ENCODE results near the gene TMEM37.

The TMEM37 gene

DNA sequence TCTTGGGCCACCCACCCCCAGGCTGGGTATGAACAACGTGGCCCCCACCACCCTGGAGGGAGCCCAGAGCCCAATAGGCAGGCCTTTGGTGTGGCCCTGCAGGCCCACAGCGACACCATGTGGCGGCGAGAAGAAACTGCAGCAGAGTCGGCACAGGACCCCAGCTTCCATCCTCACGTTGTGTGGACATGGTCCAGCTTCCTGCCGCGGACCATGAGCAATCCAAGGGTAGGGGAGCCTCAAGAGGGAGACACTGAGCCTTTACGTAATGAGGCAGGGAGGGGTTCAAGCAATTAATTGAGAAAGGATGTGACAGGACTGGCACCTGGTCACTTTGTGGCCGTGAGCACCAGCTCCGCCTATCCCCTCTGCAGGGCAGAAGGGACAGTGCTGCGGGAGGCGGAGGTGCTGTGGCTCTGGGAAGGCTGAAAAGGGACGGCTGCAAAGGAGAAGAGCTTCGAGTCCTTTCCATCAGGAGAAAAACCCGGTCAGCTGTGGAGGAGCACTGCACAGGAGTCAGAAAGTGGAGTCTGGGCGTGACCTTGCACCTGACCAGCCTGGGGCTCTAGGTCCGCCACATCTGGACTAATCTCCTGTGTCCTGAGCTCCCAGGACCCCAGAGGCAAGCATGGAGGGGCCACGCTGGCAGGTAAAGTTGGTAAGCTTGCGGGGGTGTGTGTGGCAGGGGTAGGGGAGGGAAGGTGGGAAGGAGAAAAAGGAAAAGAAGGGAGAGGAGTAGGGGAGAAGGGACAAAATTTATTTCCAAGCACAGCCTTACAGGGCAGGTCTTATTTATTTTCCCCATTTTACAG lies 44.9 kb downstream of the TMEM37 start:
- Histone ChIP-seq H3K9ac (ENCODE audit: low read length in 5 of 5) (no peak overlapping the region), H3K36me3 (ENCODE audit: control insufficient read depth in 5 of 5, insufficient read depth in 5 of 5, low read length in 5 of 5) (no peaks in the 10 kb centered on the region), H3K27ac (ENCODE audit: low read depth, low read length) (no peak overlapping the region), H3K4me3 (ENCODE audit: low read depth in 1 of 5, low read length in 5 of 5) (peak overlapping the region in 1 of 5 donors; percentile 31), H3K27me3 (ENCODE audit: control insufficient read depth in 5 of 5, insufficient read depth in 4 of 5, low read length in 5 of 5) (peaks cover 0 to 2% (median 0%) of the 10 kb centered on the region in 5 donors), H3K9me3 (ENCODE audit: control insufficient read depth in 5 of 5, low read length in 5 of 5) (no peaks in the 10 kb centered on the region), H3K4me1 (ENCODE audit: control insufficient read depth in 5 of 5, insufficient read depth in 5 of 5, low read length in 5 of 5) (peaks cover 0 to 15% (median 11%) of the 10 kb centered on the region in 5 donors)

DNA sequence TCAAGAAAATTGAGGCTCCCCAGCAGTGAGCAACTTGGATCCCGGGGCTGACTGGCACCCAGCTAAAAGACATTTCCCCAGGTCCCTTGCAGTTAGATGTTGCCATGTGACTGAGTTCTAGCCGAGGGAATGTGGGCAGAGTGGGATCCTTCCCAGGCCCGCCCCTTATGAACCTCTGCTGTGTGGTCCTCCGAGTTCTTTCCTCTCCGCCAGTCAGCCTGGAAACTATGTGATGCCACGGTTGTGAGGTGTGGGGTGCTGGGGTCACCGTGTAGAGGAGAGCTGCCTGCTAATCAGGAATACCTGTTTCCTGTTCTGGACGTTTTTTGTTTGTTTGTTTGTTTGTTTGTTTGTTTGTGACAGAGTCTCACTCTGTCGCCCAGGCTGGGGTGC lies 45.5 kb downstream of the TMEM37 start:
- Histone ChIP-seq H3K9me3 (ENCODE audit: control insufficient read depth in 5 of 5, low read length in 5 of 5) (no peaks in the 10 kb centered on the region), H3K27me3 (ENCODE audit: control insufficient read depth in 5 of 5, insufficient read depth in 4 of 5, low read length in 5 of 5) (peaks cover 0 to 2% (median 0%) of the 10 kb centered on the region in 5 donors), H3K4me1 (ENCODE audit: control insufficient read depth in 5 of 5, insufficient read depth in 5 of 5, low read length in 5 of 5) (peaks cover 0 to 19% (median 16%) of the 10 kb centered on the region in 5 donors), H3K4me3 (ENCODE audit: low read depth in 1 of 5, low read length in 5 of 5) (no peak overlapping the region), H3K36me3 (ENCODE audit: control insufficient read depth in 5 of 5, insufficient read depth in 5 of 5, low read length in 5 of 5) (no peaks in the 10 kb centered on the region), H3K9ac (ENCODE audit: low read length in 5 of 5) (no peak overlapping the region), H3K27ac (ENCODE audit: low read depth, low read length) (no peak overlapping the region)

DNA sequence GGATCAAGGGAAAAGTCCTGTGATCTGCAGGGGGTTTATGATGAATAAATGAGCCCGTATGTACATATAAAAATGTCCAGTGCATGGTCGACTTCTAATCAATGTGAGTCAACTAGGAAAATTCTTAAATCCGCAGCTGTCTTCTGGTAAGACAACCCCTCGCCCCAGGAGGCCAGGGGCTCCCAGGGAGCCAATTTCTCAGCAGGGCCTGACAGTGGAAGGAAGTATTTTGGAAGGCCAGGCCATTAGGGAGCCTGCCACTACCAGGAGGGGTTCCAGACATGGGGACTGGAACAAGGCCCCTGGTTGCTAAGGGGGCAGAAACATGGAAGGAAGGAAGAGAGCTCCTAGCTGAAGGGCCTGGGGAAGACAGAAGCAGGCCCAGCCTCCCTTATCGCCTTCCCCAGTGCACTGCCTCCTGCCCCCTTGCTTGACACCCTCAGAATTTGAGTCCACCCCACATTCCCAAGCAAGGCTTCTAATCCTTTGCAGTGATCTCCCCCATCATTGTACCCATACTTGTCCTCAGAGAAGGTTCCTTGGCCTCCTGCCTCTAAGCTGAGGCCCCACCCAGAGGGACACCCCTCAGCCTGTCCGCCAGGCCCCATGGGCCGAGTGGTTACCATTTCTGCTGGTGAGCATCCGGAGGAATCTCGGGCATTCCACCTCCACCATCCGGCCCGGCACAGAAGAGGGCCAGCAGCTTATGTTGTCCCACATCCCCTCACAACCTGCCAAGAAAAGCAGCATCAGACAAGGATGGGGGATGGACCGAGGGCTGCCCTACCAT lies 46.7 kb downstream of the TMEM37 start:
- no peaks in the 10 kb centered on the region for H3K36me3 ChIP-seq (ENCODE audit: control insufficient read depth in 5 of 5, insufficient read depth in 5 of 5, low read length in 5 of 5)

DNA sequence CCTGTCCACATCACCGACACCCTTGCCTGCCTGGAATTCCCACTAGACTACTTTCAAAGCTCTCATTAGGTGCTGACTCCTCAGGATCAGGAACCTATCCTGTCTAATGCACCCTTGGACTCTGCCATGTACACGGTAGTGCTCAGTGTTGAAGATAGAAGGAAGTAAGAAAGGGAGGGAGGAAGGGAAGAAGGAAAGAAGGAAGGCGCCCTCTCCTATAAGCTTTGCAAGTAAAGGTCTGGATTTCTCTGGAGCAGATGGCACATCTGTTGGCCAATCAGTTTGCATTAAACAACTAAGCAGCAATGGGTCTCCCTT lies 47.3 kb downstream of the TMEM37 start:
- Histone ChIP-seq H3K4me1 (ENCODE audit: control insufficient read depth in 5 of 5, insufficient read depth in 5 of 5, low read length in 5 of 5) (peaks cover 0 to 36% (median 31%) of the 10 kb centered on the region in 5 donors), H3K36me3 (ENCODE audit: control insufficient read depth in 5 of 5, insufficient read depth in 5 of 5, low read length in 5 of 5) (no peaks in the 10 kb centered on the region), H3K27me3 (ENCODE audit: control insufficient read depth in 5 of 5, insufficient read depth in 4 of 5, low read length in 5 of 5) (peaks cover 0 to 2% (median 0%) of the 10 kb centered on the region in 5 donors), H3K4me3 (ENCODE audit: low read depth in 1 of 5, low read length in 5 of 5) (no peak overlapping the region), H3K9ac (ENCODE audit: low read length in 5 of 5) (no peak overlapping the region), H3K27ac (ENCODE audit: low read depth, low read length) (no peak overlapping the region), H3K9me3 (ENCODE audit: control insufficient read depth in 5 of 5, low read length in 5 of 5) (no peaks in the 10 kb centered on the region)

More for the DNA sequence above, 46.7 kb downstream of the TMEM37 start:
- H3K4me3 ChIP-seq (ENCODE audit: low read depth in 1 of 5, low read length in 5 of 5): no peak overlapping the region
- no peaks in the 10 kb centered on the region for H3K9me3 ChIP-seq (ENCODE audit: control insufficient read depth in 5 of 5, low read length in 5 of 5)
- H3K9ac ChIP-seq (ENCODE audit: low read length in 5 of 5): no peak overlapping the region
- H3K27ac ChIP-seq (ENCODE audit: low read depth, low read length): no peak overlapping the region
- H3K4me1 ChIP-seq (ENCODE audit: control insufficient read depth in 5 of 5, insufficient read depth in 5 of 5, low read length in 5 of 5): peaks cover 0 to 30% (median 25%) of the 10 kb centered on the region in 5 donors
- peaks cover 0 to 2% (median 0%) of the 10 kb centered on the region in 5 donors for H3K27me3 ChIP-seq (ENCODE audit: control insufficient read depth in 5 of 5, insufficient read depth in 4 of 5, low read length in 5 of 5)

DNA sequence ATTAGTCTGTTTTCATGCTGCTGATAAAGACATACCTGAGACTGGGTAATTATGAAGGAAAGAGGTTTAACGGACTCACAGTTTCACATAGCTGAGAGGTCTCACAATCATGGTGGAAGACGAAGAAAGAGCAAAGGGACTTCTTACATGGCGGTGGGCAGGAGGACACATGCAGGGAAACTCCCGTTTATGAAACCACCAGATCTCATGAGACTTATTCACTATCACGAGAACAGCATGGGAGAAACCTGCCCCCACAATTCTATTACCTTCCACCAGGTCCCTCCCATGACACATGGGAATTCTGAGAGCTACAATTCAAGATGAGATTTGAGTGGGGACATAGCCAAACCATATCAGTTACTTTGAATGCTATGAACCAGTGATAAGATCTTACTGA lies 48.5 kb downstream of the TMEM37 start:
- H3K9me3 ChIP-seq (ENCODE audit: control insufficient read depth in 5 of 5, low read length in 5 of 5): no peaks in the 10 kb centered on the region
- no peak overlapping the region for H3K27ac ChIP-seq (ENCODE audit: low read depth, low read length)
- peaks cover 0 to 2% (median 0%) of the 10 kb centered on the region in 5 donors for H3K27me3 ChIP-seq (ENCODE audit: control insufficient read depth in 5 of 5, insufficient read depth in 4 of 5, low read length in 5 of 5)
- no peak overlapping the region for H3K4me3 ChIP-seq (ENCODE audit: low read depth in 1 of 5, low read length in 5 of 5)
- peaks cover 0 to 43% (median 40%) of the 10 kb centered on the region in 5 donors for H3K4me1 ChIP-seq (ENCODE audit: control insufficient read depth in 5 of 5, insufficient read depth in 5 of 5, low read length in 5 of 5)
- H3K9ac ChIP-seq (ENCODE audit: low read length in 5 of 5): no peak overlapping the region
- no peaks in the 10 kb centered on the region for H3K36me3 ChIP-seq (ENCODE audit: control insufficient read depth in 5 of 5, insufficient read depth in 5 of 5, low read length in 5 of 5)

DNA sequence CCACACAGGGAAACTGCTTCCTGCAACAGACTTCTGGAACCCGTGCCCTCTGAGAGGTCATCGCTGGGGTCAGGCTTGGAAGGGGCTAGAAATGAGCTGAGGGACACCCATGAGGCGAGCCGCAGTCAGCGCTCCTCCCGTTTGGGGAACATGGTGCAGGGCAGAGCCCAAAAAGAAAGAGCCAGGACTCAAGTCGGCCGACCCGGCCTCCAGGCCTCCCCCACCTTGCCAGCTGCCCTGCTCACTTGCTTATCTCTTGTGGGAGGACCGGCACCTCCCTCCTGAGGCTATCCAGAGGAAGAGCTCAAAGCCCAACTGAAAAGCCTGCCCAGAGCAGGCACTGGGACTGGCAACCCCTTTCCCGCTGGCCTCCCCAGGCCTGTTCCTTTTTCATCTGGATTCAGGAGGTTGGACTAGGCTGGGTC lies 49.1 kb downstream of the TMEM37 start:
- no peaks in the 10 kb centered on the region for H3K36me3 ChIP-seq (ENCODE audit: control insufficient read depth in 5 of 5, insufficient read depth in 5 of 5, low read length in 5 of 5)

DNA sequence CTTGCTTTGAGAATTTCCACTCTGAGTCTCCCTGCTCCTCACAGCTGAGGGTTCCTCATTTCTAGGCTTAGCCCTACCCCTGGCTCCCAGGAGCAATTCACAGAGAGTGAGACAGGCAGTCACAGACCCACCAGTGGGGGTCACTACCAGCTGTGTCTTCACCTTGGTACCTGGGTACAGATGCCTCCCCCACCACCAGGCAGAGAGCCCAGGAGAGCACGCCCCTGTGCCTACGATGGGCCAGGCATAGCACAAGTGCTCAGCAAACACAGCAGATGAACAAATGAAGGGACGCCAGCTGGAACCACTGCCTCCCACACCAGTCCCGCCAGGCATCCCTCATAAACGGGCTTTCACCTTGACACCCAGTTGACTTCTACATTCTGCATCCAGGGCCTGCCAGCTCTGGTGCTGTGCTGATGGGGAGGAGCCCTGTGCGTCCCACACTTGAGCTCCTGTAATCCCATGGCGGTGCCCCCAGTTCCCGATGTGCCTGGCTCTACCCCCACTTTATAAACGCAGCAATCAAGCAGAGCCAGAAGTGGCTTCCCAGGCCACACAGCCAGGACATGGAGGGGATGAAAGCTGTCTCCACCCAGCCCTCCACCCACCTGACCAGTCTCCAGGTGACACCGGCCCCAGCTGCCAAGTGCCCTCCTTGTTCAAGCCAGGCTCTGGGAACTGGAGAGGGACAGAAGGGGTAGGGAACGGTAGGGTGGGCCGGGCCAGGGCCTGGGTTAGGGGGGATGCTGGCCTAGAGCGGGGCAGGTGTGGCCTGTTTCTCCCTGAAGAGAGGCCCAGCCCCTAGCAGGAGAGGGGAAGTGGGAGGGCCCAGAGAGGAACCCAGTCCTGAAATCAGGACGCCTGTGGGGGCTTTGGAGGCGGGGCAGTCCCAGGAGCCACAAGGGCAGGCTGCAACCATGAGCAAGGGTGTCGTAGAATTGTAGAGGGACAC lies 50.1 kb downstream of the TMEM37 start:
- Histone ChIP-seq H3K4me3 (ENCODE audit: low read depth in 1 of 5, low read length in 5 of 5) (no peak overlapping the region), H3K27ac (ENCODE audit: low read depth, low read length) (peak overlapping the region; percentile 13), H3K36me3 (ENCODE audit: control insufficient read depth in 5 of 5, insufficient read depth in 5 of 5, low read length in 5 of 5) (no peaks in the 10 kb centered on the region), H3K9me3 (ENCODE audit: control insufficient read depth in 5 of 5, low read length in 5 of 5) (no peaks in the 10 kb centered on the region), H3K4me1 (ENCODE audit: control insufficient read depth in 5 of 5, insufficient read depth in 5 of 5, low read length in 5 of 5) (peaks cover 0 to 50% (median 37%) of the 10 kb centered on the region in 5 donors), H3K9ac (ENCODE audit: low read length in 5 of 5) (no peak overlapping the region), H3K27me3 (ENCODE audit: control insufficient read depth in 5 of 5, insufficient read depth in 4 of 5, low read length in 5 of 5) (peaks cover 0 to 2% (median 0%) of the 10 kb centered on the region in 5 donors)

More for the DNA sequence above, 49.1 kb downstream of the TMEM37 start:
- Histone ChIP-seq H3K9me3 (ENCODE audit: control insufficient read depth in 5 of 5, low read length in 5 of 5) (no peaks in the 10 kb centered on the region), H3K27ac (ENCODE audit: low read depth, low read length) (no peak overlapping the region), H3K27me3 (ENCODE audit: control insufficient read depth in 5 of 5, insufficient read depth in 4 of 5, low read length in 5 of 5) (peaks cover 0 to 2% (median 0%) of the 10 kb centered on the region in 5 donors), H3K4me1 (ENCODE audit: control insufficient read depth in 5 of 5, insufficient read depth in 5 of 5, low read length in 5 of 5) (peaks cover 0 to 47% (median 43%) of the 10 kb centered on the region in 5 donors), H3K9ac (ENCODE audit: low read length in 5 of 5) (no peak overlapping the region), H3K4me3 (ENCODE audit: low read depth in 1 of 5, low read length in 5 of 5) (no peak overlapping the region)

DNA sequence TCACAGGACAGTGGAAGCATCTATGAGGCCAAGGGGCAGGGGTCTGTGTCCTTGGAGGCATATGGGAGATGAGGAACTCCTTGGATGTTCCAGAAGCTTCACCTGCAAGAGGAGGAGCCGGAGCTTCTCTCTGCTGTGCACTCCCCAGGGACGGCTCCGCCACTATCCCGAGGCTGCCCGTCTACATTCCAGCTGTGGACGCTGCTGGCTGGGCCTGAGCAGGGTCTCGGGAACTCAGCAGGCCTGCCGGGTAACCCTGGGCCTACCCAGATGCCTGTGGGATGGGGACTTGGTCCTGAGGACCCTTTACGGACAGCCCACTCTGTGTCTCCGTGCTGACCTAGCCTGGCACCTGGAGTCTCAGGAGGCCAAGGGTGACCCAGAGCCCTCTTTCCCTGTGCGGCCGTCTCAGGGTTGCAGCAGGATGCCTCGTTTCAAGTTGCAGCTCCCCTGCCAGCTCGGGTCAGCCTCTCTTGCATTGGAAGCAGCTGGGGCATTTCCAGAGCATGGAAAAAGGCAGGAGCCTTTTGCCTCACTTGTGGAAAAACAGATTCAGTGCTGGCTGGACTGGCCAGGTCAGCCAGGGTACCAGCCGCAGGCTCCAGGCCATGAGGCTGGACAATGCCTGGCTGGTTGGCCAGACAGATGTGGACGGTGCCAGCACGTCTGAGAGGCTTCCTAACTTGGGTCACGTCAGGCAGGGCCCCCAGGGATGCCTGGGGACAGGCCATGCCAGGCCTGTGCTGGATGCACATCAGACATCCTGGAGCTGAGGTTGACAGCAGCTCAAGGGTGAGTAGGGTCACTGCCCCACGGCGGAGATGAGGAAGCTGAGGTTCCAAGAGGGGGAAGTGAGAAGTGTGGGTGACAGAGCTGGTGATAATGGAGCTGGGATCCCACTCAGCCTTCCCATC lies 51.1 kb downstream of the TMEM37 start:
- H3K27ac ChIP-seq (ENCODE audit: low read depth, low read length): peak overlapping the region; percentile 66
- H3K4me1 ChIP-seq (ENCODE audit: control insufficient read depth in 5 of 5, insufficient read depth in 5 of 5, low read length in 5 of 5): peaks cover 0 to 59% (median 41%) of the 10 kb centered on the region in 5 donors
- H3K36me3 ChIP-seq (ENCODE audit: control insufficient read depth in 5 of 5, insufficient read depth in 5 of 5, low read length in 5 of 5): no peaks in the 10 kb centered on the region
- no peaks in the 10 kb centered on the region for H3K9me3 ChIP-seq (ENCODE audit: control insufficient read depth in 5 of 5, low read length in 5 of 5)
- peaks cover 0 to 2% (median 0%) of the 10 kb centered on the region in 5 donors for H3K27me3 ChIP-seq (ENCODE audit: control insufficient read depth in 5 of 5, insufficient read depth in 4 of 5, low read length in 5 of 5)
- no peak overlapping the region for H3K9ac ChIP-seq (ENCODE audit: low read length in 5 of 5)
- no peak overlapping the region for H3K4me3 ChIP-seq (ENCODE audit: low read depth in 1 of 5, low read length in 5 of 5)

DNA sequence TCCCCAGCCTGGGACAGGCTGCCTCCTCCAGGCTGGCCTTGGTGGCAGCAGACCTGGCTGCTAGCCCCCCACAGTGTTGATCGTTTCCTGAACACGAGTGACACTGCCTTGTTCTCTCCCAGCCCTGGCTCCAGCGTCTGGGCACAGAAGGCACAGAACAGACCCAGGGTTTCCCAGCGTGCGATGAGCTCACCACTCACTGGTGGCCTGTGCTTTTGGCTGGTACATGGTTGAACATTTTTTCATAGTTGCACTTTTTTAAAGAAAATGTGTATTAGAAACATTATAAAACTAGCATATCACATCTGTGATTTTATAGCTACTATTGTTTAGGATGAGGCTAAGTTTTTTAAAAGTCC lies 51.7 kb downstream of the TMEM37 start:
- Histone ChIP-seq H3K4me3 (ENCODE audit: low read depth in 1 of 5, low read length in 5 of 5) (no peak overlapping the region), H3K36me3 (ENCODE audit: control insufficient read depth in 5 of 5, insufficient read depth in 5 of 5, low read length in 5 of 5) (no peaks in the 10 kb centered on the region), H3K9ac (ENCODE audit: low read length in 5 of 5) (no peak overlapping the region), H3K4me1 (ENCODE audit: control insufficient read depth in 5 of 5, insufficient read depth in 5 of 5, low read length in 5 of 5) (peaks cover 0 to 65% (median 48%) of the 10 kb centered on the region in 5 donors), H3K27me3 (ENCODE audit: control insufficient read depth in 5 of 5, insufficient read depth in 4 of 5, low read length in 5 of 5) (peaks cover 0 to 2% (median 0%) of the 10 kb centered on the region in 5 donors), H3K27ac (ENCODE audit: low read depth, low read length) (peak overlapping the region; percentile 66), H3K9me3 (ENCODE audit: control insufficient read depth in 5 of 5, low read length in 5 of 5) (no peaks in the 10 kb centered on the region)

All from subcutaneous abdominal adipose tissue (tissue), 5 donors.